Measurements from ENCODE around the gene ELAPOR1.

The ELAPOR1 gene

DNA sequence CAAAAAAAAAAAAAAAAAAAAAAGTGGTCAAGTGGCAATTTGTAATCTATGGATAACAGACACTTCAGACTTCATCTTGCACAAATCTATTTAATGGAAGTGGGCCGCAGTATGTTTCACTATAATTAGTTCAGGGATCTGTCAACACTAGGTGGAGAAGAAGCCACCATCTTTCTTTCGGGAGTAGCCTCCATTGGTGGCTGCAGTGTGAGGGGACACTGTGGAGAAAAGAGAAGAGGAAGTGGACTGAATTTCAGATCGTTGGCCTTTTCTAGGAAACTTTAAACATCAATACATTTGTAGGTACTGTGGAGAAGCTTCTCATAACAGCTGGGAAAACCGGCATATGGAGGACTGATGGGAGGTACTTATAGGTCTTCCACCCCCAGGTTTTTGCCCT, 8.0 kb upstream of the ELAPOR1 start:
- H3K4me2 ChIP-seq (ENCODE audit: low read depth, low read length), result no peak overlapping the region
- no peaks in the 10 kb centered on the region for H3K4me1 ChIP-seq (ENCODE audit: low read length)
- no peaks in the 10 kb centered on the region for H4K20me1 ChIP-seq (ENCODE audit: insufficient read depth, low read length)
- TF ChIP-seq EZH2phosphoT487 (IDR thresholded peaks at IDR 0.05; ENCODE audit: low read length), result no peak
- no peak for TF ChIP-seq EZH2 (optimal IDR thresholded peaks at IDR 0.05; ENCODE audit: low read depth, low read length)
- TF ChIP-seq, protein P1, sequence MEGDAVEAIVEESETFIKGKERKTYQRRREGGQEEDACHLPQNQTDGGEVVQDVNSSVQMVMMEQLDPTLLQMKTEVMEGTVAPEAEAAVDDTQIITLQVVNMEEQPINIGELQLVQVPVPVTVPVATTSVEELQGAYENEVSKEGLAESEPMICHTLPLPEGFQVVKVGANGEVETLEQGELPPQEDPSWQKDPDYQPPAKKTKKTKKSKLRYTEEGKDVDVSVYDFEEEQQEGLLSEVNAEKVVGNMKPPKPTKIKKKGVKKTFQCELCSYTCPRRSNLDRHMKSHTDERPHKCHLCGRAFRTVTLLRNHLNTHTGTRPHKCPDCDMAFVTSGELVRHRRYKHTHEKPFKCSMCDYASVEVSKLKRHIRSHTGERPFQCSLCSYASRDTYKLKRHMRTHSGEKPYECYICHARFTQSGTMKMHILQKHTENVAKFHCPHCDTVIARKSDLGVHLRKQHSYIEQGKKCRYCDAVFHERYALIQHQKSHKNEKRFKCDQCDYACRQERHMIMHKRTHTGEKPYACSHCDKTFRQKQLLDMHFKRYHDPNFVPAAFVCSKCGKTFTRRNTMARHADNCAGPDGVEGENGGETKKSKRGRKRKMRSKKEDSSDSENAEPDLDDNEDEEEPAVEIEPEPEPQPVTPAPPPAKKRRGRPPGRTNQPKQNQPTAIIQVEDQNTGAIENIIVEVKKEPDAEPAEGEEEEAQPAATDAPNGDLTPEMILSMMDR (IDR thresholded peaks at IDR 0.05; ENCODE audit: low read length), result no peak
- no peaks in the 10 kb centered on the region for H3K27me3 ChIP-seq (replicated peaks; ENCODE audit: insufficient read depth, low read length)
- H3K79me2 ChIP-seq (ENCODE audit: low read length), result peaks cover 2% of the 10 kb centered on the region; the same call in 1 of the 2 replicates
- H2AFZ ChIP-seq (ENCODE audit: low read length), result no peak overlapping the region
- H3K36me3 ChIP-seq (replicated peaks; ENCODE audit: insufficient read depth, low read length), result no peaks in the 10 kb centered on the region
- no peaks in the 10 kb centered on the region for H3F3A ChIP-seq (ENCODE audit: insufficient read depth, low read length)
- H3K9me3 ChIP-seq (replicated peaks; ENCODE audit: insufficient read depth, low read length), result no peaks in the 10 kb centered on the region
- no peak overlapping the region for H3K9ac ChIP-seq (ENCODE audit: low read length)
- no peak overlapping the region for H3K4me3 ChIP-seq (ENCODE audit: low read length)
- no peak overlapping the region for H3K27ac ChIP-seq (ENCODE audit: low read length)
- no peak for DNase-seq
- H3K9me2 ChIP-seq (replicated peaks; ENCODE audit: insufficient read depth, low read length), result no peaks in the 10 kb centered on the region

DNA sequence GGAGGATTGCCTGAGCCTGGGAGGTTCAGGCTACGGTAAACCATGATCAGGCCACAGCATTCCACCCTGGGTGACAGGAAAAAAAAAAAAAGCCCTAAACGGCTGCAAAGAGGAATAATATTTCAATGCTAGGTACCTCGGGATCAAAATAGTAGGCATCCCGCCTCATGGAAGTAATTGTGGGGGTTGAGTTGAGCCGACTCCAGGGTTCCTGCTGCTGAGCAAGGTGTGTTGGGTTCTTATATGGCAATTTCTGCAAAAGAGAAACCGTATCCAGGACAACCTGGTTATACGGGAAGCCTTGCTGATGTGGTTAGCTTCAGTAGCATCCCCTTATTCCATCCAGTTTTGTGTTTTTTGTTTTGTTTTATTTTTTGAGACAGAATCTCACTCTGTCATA, 6.1 kb upstream of the ELAPOR1 start:
- no peaks in the 10 kb centered on the region for H3F3A ChIP-seq (ENCODE audit: insufficient read depth, low read length)
- no peak overlapping the region for H3K4me3 ChIP-seq (ENCODE audit: low read length)
- no peaks in the 10 kb centered on the region for H3K36me3 ChIP-seq (replicated peaks; ENCODE audit: insufficient read depth, low read length)
- H3K4me1 ChIP-seq (ENCODE audit: low read length), result no peaks in the 10 kb centered on the region
- no peak overlapping the region for H3K9ac ChIP-seq (ENCODE audit: low read length)
- no peak overlapping the region for H3K4me2 ChIP-seq (ENCODE audit: low read depth, low read length)
- H3K27ac ChIP-seq (ENCODE audit: low read length), result no peak overlapping the region
- DNase-seq, result no peak
- H3K79me2 ChIP-seq (ENCODE audit: low read length), result no peaks in the 10 kb centered on the region
- no peak overlapping the region for H2AFZ ChIP-seq (ENCODE audit: low read length)
- no peaks in the 10 kb centered on the region for H3K9me3 ChIP-seq (replicated peaks; ENCODE audit: insufficient read depth, low read length)
- H3K27me3 ChIP-seq (replicated peaks; ENCODE audit: insufficient read depth, low read length), result no peaks in the 10 kb centered on the region
- H3K9me2 ChIP-seq (replicated peaks; ENCODE audit: insufficient read depth, low read length), result no peaks in the 10 kb centered on the region
- H4K20me1 ChIP-seq (ENCODE audit: insufficient read depth, low read length), result no peaks in the 10 kb centered on the region
- TF ChIP-seq EZH2phosphoT487 (IDR thresholded peaks at IDR 0.05; ENCODE audit: low read length), result no peak
- TF ChIP-seq EZH2 (optimal IDR thresholded peaks at IDR 0.05; ENCODE audit: low read depth, low read length), result no peak
- TF ChIP-seq, protein P1 (IDR thresholded peaks at IDR 0.05; ENCODE audit: low read length), result no peak

- DNase-seq, result no peak
- Histone ChIP-seq H2AFZ (ENCODE audit: low read length) (no peak overlapping the region), H3K4me3 (ENCODE audit: low read length) (no peak overlapping the region), H3K36me3 (replicated peaks; ENCODE audit: insufficient read depth, low read length) (no peaks in the 10 kb centered on the region), H3F3A (ENCODE audit: insufficient read depth, low read length) (no peaks in the 10 kb centered on the region), H3K9ac (ENCODE audit: low read length) (no peak overlapping the region), H3K79me2 (ENCODE audit: low read length) (no peaks in the 10 kb centered on the region), H3K9me2 (replicated peaks; ENCODE audit: insufficient read depth, low read length) (no peaks in the 10 kb centered on the region), H3K9me3 (replicated peaks; ENCODE audit: insufficient read depth, low read length) (no peaks in the 10 kb centered on the region), H3K4me2 (ENCODE audit: low read depth, low read length) (no peak overlapping the region), H3K4me1 (ENCODE audit: low read length) (no peaks in the 10 kb centered on the region), H4K20me1 (ENCODE audit: insufficient read depth, low read length) (no peaks in the 10 kb centered on the region), H3K27me3 (replicated peaks; ENCODE audit: insufficient read depth, low read length) (no peaks in the 10 kb centered on the region; the same call in 1 of the 2 replicates), H3K27ac (ENCODE audit: low read length) (no peak overlapping the region)
- TF ChIP-seq, protein P1 (IDR thresholded peaks at IDR 0.05; ENCODE audit: low read length), result no peak
- TF ChIP-seq EZH2 (optimal IDR thresholded peaks at IDR 0.05; ENCODE audit: low read depth, low read length) (no peak), EZH2phosphoT487 (IDR thresholded peaks at IDR 0.05; ENCODE audit: low read length) (no peak)
Measured at GRCh38 chr1:109109906-109110305, 4.0 kb upstream of the ELAPOR1 start.
